NK-92 treated with Interleukin-12 subunit alpha and Interleukin-12 subunit beta, amount 100 ng/mL, for 24 hours (cell line): Measurements from ENCODE around the gene AMY1C.
"Not testable (repeated sequence)": the region's sequence is repeated elsewhere in the genome, so short reads cannot be mapped to it uniquely, and the experiment has no call there.

ENCODE experiments used
- DNase-seq: peaks from one replicate; lab custom pipeline; 2025; lab: John Stamatoyannopoulos, UW

Gene AMY1C

DNA sequence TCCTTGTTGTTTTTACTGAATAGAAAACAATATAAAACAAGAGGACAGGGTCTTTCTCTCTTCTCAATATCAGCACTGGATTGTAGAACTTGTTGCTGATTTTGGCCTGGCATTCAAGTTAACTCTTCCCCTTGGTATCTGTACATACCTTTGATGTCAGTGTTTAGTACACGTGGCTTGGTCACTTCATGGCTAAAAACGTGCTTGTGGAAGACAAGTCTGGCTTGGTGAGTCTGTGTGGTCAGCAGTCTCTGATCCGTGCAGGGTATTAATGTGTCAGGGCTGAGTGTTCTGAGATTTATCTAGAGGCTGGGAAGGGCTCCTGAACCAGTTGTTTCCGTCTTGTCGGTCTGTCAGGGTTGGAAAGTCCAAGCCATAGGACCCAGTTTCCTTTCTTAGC is at the start of gene AMY1C:
Gene AMY1C, plus strand, starts transcription at position 301 of the 400 bp plus-strand sequence. CDS start 572 bp downstream, outside the sequence.
- not testable (repeated sequence) for DNase-seq

GRCh38 chr1:103700669-103701068 is 49.0 kb upstream of the AMY1C start:
- DNase-seq, result not testable (repeated sequence)

GRCh38 chr1:103701256-103701655 is 48.4 kb upstream of the AMY1C start:
- DNase-seq, result not testable (repeated sequence)

GRCh38 chr1:103707670-103708069 is 42.0 kb upstream of the AMY1C start:
- DNase-seq, result not testable (repeated sequence)

DNA sequence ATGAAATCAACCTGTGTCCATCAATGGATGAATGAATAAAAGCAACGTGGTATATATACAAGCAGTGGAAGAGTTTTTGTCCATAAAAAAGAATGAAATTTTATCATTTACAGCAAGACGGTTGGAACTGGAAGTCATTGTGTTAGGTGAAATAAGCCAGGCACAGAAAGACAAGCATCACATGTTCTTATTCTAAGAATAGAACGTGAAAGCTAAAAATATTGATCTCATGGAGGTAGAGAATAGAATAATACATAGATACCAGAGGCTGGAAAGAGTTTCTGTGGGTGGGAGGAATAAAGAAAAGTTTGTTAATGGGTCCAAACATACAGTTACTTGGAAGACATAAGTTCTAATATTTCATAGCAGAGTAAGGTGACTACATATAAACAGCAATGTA is 39.3 kb upstream of the AMY1C start:
- not testable (repeated sequence) for DNase-seq

GRCh38 chr1:103717404-103717803 is 32.3 kb upstream of the AMY1C start:
- DNase-seq, result not testable (repeated sequence)

- DNase-seq, result not testable (repeated sequence)
These were observed 28.2 kb upstream of the AMY1C start for GRCh38 chr1:103721473-103721872.

- not testable (repeated sequence) for DNase-seq
These were observed 14.4 kb upstream of the AMY1C start for GRCh38 chr1:103735334-103735733.

DNA sequence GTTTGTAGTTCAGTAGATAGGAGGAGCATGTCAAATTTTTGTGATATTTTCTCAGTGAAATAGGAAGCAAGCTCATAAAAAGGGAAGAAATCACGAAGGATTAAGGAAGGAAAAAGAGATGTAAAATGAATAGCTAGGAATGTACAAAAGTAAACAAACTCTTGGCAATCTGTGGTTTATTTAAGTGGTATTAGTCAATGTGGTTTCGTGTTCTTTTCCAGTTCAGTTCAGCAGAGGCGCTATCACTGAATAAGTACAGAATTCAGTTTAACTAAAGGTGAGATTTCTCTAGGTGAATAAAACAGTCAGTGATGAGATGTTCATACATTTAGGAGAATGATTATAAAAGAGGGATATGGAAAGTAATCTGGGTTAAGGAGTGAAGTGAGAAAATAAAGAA is 11.7 kb upstream of the AMY1C start:
- DNase-seq, result not testable (repeated sequence)

DNA sequence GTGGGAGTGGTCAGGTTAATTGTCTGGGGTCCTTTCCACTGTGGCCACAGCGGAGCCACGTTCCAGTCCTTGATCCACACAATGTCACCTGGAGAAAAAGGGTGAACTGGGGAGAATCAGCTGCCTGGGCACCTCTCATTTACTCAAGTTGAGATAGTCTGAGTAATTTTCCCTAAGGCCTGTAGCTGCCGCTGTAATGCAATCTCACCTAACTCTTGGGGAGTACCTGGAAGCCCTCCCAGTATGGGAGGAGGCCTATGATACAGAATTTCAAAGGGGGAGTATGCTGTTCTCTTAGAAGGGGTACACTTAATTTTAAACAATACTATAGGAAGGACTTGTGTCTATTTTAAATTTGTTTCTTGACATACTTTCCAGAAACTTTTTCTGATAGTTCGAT is 5.2 kb upstream of the AMY1C start:
- not testable (repeated sequence) for DNase-seq

DNA sequence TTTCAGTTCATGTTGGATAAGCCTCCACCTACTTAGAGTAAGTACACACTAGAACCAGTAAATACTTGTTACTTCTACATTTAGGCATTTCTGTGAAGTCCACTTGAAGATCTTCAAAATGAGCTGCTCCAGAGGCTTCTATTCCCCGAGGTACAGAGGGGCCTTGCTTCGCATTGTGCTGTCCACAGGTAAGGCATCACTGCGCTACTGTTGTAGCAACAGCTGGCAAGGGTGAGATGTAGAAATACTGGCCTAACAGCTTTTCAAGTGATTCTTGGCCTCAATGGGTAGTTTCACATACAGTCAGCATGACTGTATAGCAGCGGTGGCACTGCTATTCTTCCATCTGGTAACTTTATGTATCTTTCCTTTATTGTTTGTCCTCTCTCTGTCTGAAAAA is 4.7 kb upstream of the AMY1C start:
- DNase-seq, result not testable (repeated sequence)

GRCh38 chr1:103748273-103748672 is 1.4 kb upstream of the AMY1C start:
- not testable (repeated sequence) for DNase-seq

DNA sequence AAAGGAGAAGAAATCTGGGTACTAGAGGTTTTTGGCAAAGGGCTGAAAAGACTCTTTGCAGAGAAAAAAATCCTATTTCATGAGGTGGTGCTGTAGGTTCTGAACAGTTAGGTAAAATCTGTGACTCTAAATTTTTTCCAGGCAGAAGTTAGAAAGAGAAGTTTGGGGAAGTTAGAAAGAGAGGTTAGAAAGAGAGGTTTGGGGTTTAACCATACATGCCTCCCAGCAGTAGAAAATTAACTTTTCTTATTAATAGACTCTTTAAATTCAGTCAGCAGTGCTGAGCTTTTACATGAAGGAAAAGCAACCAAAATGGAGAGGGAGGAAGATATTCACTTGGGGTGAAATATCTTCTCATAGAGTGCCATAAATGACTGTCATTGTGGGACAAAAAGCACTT is 12.2 kb downstream of the AMY1C start:
- DNase-seq, result no peak

DNA sequence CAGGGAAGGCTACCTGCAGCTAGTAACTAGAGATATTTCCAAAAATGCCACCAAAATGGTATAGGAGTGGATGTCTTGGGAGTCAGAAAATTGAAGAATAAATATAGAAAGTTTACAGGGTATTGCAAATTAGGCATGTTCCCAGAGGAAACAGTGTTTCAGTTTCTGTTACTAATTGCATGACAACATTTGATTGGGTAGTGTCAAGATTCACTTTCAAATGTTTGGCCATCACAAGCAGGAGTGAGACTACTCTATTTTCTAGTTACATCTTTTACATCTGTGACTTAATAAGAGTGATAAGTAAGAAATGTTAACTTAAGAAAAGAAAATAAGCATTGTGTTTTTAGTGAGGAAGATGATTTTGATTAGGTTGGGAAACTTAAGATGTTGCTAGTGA is 30.2 kb downstream of the AMY1C start:
- no peak for DNase-seq

DNA sequence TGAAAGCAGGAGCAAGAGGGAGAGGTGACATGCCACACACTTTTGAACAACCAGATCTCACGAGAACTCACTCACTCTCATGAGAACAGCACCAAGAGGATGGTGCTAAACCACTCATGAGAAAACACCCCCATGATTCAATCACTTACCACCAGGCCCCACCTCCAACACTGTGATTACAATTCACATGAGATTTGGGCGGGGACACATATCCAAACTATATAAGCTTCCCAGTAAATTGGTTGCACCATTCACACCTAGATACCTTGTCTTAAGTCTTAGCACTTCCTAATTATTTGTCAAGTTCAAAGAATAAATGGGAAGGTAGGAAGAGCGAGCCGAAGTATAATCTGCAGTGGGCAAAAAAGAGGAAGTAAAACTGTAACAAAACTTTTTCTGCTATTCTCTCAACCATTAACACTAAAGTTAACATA is 34.3 kb downstream of the AMY1C start:
- no peak for DNase-seq

GRCh38 chr1:103788377-103788776 is 38.7 kb downstream of the AMY1C start:
- no peak for DNase-seq

- no peak for DNase-seq
These were observed 40.5 kb downstream of the AMY1C start for GRCh38 chr1:103790172-103790571.
